ENCODE measurements around the gene CNTNAP2. TPM values are rescaled to one million over a fixed set of nuclear protein-coding genes. Genes with fewer than 3 reads are reported as not detected.

The CNTNAP2 gene
- total RNA-seq, 2 experiments from 2014 or later, result 0.19 to 0.22 TPM

DNA sequence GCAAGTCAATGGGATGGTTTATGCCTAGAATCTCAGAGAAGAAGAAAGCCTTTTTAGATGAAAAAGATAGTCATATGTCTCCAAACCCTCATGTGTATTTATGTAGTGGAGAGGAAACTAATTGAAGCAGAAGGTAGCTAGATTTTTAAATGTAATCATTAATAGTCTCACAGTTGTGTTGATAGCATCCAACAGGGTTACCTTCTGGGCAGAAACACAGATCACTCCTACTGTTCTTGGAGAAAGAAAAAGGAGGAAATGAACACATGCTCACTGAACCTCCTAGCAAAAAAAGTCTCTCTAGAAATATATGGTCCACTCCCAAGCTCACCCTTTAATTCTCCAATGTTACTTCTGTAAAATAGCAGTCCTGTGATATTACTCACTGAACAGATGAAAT lies 1696.7 kb downstream of the CNTNAP2 start:
- DNase-seq, result no peak
- H3K4me1 Mint-ChIP-seq, result no peaks in the 10 kb centered on the region
- H3K27me3 Mint-ChIP-seq, result no peaks in the 10 kb centered on the region
- no peaks in the 10 kb centered on the region for H3K36me3 Mint-ChIP-seq
- no peak overlapping the region for H3K4me3 Mint-ChIP-seq
- no peaks in the 10 kb centered on the region for H3K9me3 Mint-ChIP-seq
- H3K27ac Mint-ChIP-seq, result no peak overlapping the region

DNA sequence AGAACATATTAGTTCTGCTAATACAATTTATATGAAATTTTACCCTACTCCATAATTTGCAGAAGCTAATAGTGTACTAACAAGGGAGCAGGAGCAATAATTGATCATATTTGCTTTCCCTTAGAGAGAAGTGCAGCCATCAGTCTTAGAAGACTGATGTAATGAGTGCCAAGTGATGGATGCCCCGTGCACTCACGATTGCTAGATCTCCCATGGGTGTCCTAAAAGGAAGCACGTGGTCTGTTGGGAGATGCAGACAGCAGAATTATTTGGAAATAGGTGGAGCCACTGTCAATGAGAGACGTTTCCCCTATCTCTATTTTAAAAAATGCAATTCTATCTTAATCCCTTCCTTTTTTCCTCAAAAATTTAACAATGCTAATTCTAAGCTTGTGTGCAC lies 1701.7 kb downstream of the CNTNAP2 start:
- H3K27ac Mint-ChIP-seq, result no peak overlapping the region

DNA sequence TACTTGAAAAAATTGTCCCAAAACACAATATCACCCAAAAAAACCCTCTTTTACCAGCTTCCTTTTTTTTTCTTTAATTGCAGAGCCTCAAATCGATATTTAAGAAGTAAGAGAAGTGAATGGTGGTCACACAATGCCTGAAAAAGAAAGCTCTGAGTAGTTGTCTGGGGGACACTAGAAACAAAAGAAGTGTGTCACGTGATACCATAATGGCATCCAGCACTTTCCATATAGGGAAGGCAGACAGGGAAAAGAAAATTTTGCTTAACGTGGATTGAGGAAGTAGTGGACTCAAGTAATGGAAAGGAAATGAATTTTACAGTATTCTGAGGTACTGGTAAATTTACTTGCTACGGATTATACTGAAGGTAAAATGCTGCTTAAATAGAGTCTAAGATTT lies 1708.1 kb downstream of the CNTNAP2 start:
- H3K9me3 Mint-ChIP-seq, result no peaks in the 10 kb centered on the region
- H3K36me3 Mint-ChIP-seq, result no peaks in the 10 kb centered on the region
- H3K4me1 Mint-ChIP-seq, result no peaks in the 10 kb centered on the region
- no peak for DNase-seq
- no peak overlapping the region for H3K27ac Mint-ChIP-seq
- no peak overlapping the region for H3K4me3 Mint-ChIP-seq
- H3K27me3 Mint-ChIP-seq, result no peaks in the 10 kb centered on the region

More for the DNA sequence above, 1701.7 kb downstream of the CNTNAP2 start:
- DNase-seq, result no peak
- Mint-ChIP-seq H3K36me3 (no peaks in the 10 kb centered on the region), H3K4me3 (no peak overlapping the region), H3K4me1 (no peaks in the 10 kb centered on the region), H3K27me3 (no peaks in the 10 kb centered on the region), H3K9me3 (no peaks in the 10 kb centered on the region)

DNA sequence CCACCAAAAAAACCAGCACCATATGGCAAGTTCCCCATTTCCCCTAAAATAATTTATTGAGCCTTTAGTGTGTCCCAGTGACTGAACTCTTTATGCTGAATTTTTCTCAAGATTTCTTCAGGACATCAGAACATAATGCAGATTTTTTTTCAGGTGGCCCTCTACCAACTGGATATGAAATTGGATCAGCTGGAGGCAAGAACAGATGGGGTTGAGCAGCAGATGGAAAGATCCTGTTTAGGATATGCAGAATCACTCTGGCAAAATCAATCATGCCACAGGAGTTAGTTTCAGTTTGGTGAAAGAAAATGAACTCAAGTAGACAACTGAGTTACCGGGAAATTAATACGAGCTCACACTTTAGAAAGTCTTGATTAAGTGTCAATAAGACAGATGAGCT lies 1712.4 kb downstream of the CNTNAP2 start:
- no peaks in the 10 kb centered on the region for H3K27me3 Mint-ChIP-seq
- no peaks in the 10 kb centered on the region for H3K4me1 Mint-ChIP-seq
- DNase-seq, result no peak
- no peaks in the 10 kb centered on the region for H3K36me3 Mint-ChIP-seq
- no peak overlapping the region for H3K27ac Mint-ChIP-seq
- no peaks in the 10 kb centered on the region for H3K9me3 Mint-ChIP-seq
- H3K4me3 Mint-ChIP-seq, result no peak overlapping the region

DNA sequence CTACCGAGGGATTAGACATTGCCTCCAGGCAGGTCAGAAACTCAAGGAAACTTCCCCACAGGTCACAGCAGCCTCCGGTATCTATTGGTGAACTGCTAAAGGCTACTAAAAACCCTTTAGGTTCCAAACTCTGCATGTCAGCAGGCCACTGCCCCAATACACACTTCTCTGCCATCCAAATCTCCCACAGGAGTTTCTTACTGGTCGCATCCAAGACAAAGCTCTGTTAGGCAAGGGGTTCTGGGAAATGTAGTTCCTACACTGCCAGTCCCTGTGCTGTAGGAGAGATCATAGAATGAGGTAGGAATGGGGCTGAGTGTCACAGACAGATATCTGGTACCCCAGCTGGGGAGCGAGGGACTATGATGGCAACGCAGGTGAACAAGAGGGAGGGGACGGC lies 1717.0 kb downstream of the CNTNAP2 start:
- Mint-ChIP-seq H3K27ac (no peak overlapping the region), H3K4me1 (no peaks in the 10 kb centered on the region), H3K4me3 (no peak overlapping the region), H3K27me3 (no peaks in the 10 kb centered on the region), H3K36me3 (no peaks in the 10 kb centered on the region), H3K9me3 (peaks cover 9% of the 10 kb centered on the region)
- no peak for DNase-seq

DNA sequence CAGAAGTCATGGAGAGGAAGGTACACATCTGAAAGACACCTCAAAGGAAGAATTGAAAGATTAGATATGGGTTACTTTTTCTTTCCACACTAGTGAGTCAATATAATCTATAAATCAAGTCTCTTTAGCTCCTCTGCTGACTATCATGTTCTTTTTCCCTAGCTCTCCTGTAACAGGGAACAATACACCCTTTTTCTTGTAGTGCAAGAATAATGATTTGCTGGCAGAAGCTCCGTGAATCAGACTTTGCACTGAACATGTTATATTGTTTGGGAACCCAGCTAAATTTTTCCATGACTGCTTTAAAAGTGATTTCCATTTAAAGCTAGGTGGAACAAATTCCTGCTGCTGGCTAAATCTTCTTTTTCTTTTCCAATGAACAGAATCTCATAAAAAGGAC lies 1717.4 kb downstream of the CNTNAP2 start:
- H3K4me1 Mint-ChIP-seq, result no peaks in the 10 kb centered on the region
- no peak overlapping the region for H3K4me3 Mint-ChIP-seq
- no peaks in the 10 kb centered on the region for H3K27me3 Mint-ChIP-seq
- DNase-seq, result no peak
- no peaks in the 10 kb centered on the region for H3K36me3 Mint-ChIP-seq
- peaks cover 9% of the 10 kb centered on the region for H3K9me3 Mint-ChIP-seq
- H3K27ac Mint-ChIP-seq, result no peak overlapping the region

DNA sequence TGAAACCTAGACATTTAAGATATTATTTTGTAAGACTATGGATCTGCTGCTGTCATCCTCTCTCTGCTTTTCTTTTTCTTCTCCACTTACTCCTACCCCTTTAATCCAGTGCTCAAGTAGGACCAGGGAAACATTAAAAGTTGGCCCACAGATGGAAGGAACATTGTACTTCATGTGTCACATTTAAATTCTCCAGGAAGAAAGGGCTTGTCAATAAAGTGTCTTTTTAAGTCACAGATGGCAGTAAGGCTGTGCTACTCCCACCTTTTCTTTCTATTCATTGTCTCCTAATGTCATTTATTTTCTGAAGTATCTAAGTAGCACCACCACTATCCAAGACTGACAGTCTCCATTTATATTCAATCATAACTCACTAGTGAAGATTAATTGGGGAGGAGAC lies 1736.2 kb downstream of the CNTNAP2 start:
- H3K4me1 Mint-ChIP-seq, result no peaks in the 10 kb centered on the region
- DNase-seq, result no peak
- no peaks in the 10 kb centered on the region for H3K36me3 Mint-ChIP-seq
- H3K27me3 Mint-ChIP-seq, result no peaks in the 10 kb centered on the region
- H3K9me3 Mint-ChIP-seq, result peaks cover 6% of the 10 kb centered on the region
- H3K27ac Mint-ChIP-seq, result no peak overlapping the region
- no peak overlapping the region for H3K4me3 Mint-ChIP-seq

DNA sequence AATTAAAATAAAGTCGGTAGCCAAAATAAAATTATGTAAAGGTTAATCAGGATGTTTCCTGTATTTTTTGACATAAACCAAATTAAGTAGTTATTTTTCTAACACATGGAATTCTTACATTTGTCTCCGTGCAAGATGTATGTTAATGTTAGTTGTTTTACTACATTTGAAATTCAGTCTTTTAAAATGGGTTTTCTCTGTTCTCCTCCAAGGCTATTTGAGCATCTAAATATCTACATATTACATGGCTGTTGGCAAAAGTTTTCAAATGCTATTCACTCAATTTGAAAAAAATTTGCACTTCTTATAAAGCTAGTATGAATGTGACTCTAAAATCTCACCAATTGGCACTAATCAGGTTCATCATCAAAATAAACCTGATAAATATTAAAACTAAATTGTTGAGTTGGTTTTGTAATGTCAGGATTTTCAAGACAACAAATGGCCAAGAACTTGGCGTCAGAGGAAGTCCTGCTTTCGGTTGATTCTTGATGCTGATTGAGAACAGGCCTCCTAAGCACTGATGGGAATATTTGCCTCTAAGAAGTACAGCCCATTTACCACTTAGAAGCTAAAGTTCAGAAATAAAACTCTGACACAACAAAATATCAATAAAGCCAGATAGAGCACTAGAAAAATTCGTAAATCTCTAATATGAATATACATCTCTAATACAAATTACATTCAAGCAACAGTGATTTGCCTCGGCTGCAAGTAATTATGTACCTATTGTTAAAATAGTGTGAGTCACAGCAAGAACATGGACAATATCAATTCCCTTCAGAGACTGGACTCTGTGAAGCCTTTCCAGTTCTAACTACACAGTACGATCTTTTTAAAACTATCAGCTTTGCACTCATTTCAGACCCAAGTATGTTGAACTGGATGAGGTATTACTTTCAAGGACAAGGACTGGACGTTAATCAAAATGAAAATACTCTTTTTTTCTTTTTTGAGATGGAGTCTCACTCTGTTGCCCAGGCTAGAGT lies 1740.8 kb downstream of the CNTNAP2 start:
- Mint-ChIP-seq H3K9me3 (peaks cover 4% of the 10 kb centered on the region), H3K27ac (no peak overlapping the region), H3K36me3 (no peaks in the 10 kb centered on the region), H3K4me1 (no peaks in the 10 kb centered on the region), H3K27me3 (no peaks in the 10 kb centered on the region), H3K4me3 (no peak overlapping the region)
- DNase-seq, result no peak

DNA sequence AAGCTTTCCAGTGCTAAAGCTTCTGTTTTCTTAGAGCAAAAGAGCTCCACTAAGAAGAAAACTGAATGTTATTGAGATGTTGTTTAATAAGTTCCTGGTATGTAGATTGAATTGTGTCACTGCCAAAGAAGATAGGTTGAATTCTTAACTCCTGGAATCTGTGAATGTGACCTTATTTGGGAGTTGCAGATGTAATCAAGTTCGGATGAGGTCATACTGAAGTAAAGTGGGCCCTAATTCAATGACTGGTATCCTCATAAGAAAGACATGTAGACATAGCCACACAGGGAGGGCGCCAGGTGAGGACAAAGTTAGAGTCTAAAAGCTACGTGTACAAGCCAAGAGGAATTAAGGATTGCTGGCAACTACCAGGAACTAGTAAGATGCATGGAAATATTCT lies 1741.8 kb downstream of the CNTNAP2 start:
- Mint-ChIP-seq H3K4me1 (no peaks in the 10 kb centered on the region), H3K4me3 (no peak overlapping the region), H3K36me3 (no peaks in the 10 kb centered on the region), H3K9me3 (peaks cover 8% of the 10 kb centered on the region), H3K27me3 (no peaks in the 10 kb centered on the region), H3K27ac (no peak overlapping the region)
- DNase-seq, result no peak

DNA sequence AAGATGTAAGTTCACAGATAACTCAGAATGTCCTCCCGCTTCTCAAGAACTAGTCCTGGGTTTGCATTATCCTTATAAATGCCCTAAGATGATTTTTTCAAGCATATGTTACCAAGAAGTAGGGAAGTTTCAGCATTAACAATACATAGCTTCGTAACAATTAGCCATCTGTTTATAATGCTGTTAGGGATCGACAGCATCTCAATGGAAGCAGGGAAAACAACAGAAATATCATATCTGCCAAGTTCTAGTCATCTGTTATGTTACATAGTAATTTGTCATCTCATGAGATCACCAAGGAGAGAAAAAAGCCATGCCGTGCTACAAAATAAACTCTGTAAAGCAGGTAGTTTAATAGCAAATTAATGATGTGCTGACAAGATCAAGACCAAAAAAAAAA lies 1742.4 kb downstream of the CNTNAP2 start:
- H3K27me3 Mint-ChIP-seq, result no peaks in the 10 kb centered on the region
- no peaks in the 10 kb centered on the region for H3K36me3 Mint-ChIP-seq
- no peak overlapping the region for H3K27ac Mint-ChIP-seq
- no peak for DNase-seq
- H3K4me1 Mint-ChIP-seq, result no peaks in the 10 kb centered on the region
- no peak overlapping the region for H3K4me3 Mint-ChIP-seq
- peaks cover 8% of the 10 kb centered on the region for H3K9me3 Mint-ChIP-seq

DNA sequence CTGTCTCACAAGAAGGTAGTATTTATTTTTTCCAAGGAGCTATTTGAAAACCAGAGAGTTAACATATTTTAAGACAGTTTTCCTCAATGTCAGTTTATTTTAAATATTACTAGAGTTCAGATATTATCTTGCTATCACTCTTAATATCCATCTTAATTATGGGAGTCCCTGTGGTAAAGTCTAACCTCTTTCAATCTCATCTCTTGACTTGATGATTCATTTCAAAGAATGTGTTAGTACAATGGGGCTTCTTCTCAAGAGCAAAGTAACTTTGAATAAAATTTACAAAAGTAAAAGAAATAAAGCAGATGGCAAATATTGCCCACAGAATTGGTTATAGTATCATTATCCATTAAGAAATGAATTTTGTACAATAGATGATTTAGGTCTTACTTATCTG lies 1742.9 kb downstream of the CNTNAP2 start:
- H3K36me3 Mint-ChIP-seq, result no peaks in the 10 kb centered on the region
- no peak overlapping the region for H3K4me3 Mint-ChIP-seq
- H3K9me3 Mint-ChIP-seq, result peaks cover 8% of the 10 kb centered on the region
- no peaks in the 10 kb centered on the region for H3K27me3 Mint-ChIP-seq
- no peaks in the 10 kb centered on the region for H3K4me1 Mint-ChIP-seq
- no peak for DNase-seq
- H3K27ac Mint-ChIP-seq, result no peak overlapping the region

DNA sequence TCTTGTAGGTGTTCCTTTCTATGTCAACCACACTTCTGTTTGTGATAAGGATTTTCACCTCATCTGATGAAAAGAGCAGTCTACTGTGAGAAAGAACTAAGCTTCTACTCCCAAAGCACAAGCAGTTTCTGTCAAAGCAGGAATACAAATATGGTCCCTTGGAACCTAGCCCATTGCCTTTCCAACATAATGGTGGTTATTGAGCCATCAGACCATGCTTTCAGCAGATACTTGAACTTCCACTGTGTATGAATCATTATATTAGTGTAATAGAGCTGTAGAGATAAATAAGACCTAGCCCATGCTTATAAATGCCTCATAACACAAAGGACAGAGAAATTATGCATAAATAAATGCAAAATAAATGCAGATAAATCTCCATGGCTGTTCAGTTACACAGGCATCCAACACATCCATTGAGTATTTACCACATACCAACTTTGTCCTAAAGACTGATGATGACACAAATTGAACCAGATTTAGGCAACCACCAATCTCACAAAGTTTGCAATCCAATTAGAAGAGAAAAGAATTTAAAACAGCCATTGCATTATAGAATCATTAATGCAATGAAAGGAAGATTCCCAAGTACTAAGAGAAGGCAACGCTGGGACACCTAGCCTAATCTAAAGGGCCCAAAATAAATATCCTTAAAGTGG lies 1744.6 kb downstream of the CNTNAP2 start:
- Mint-ChIP-seq H3K4me3 (no peak overlapping the region), H3K36me3 (no peaks in the 10 kb centered on the region), H3K27ac (no peak overlapping the region), H3K27me3 (no peaks in the 10 kb centered on the region), H3K4me1 (no peaks in the 10 kb centered on the region), H3K9me3 (peaks cover 10% of the 10 kb centered on the region)
- no peak for DNase-seq

DNA sequence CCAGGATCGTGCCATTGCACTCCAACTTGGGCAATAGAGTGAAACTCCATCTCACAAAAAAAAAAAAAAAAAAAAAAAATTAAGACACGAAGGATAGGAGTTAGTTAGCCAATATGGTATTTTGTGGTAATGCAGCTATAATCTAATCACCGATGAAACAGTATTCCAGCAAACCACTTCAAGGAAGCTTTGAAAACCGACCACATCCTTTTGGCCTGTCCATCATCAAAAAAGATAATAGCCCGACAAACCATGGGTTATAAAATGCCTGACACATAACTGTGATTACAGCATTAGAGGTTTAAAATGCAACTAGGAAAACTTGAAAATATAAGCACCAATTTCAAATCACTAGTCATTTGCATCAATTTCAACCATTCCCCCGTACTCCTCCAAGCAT lies 1745.3 kb downstream of the CNTNAP2 start:
- H3K36me3 Mint-ChIP-seq, result no peaks in the 10 kb centered on the region
- no peak for DNase-seq
- H3K27ac Mint-ChIP-seq, result no peak overlapping the region
- no peaks in the 10 kb centered on the region for H3K4me1 Mint-ChIP-seq
- H3K9me3 Mint-ChIP-seq, result peaks cover 10% of the 10 kb centered on the region
- no peak overlapping the region for H3K4me3 Mint-ChIP-seq
- no peaks in the 10 kb centered on the region for H3K27me3 Mint-ChIP-seq

DNA sequence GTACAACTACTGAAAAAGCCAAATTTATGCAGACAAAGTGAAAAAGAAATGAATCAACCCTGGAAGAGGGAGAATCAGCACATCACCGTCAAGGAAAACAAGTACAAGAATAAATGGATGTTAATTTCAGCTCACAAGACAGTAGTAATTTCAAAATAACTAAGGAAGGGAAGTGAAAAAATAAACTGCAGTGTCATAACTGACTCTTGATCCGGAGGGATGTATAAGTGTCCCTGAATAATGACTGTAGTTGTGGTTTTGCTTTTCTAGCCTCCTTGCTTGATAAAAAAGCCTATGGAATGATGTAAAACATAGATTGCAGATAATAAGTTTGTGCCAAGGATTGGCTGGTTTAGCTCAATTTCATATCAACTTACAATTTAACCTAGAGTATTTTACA lies 1752.9 kb downstream of the CNTNAP2 start:
- Mint-ChIP-seq H3K27me3 (no peaks in the 10 kb centered on the region), H3K4me1 (no peaks in the 10 kb centered on the region), H3K27ac (no peak overlapping the region), H3K9me3 (peaks cover 5% of the 10 kb centered on the region), H3K4me3 (no peak overlapping the region), H3K36me3 (no peaks in the 10 kb centered on the region)
- no peak for DNase-seq

DNA sequence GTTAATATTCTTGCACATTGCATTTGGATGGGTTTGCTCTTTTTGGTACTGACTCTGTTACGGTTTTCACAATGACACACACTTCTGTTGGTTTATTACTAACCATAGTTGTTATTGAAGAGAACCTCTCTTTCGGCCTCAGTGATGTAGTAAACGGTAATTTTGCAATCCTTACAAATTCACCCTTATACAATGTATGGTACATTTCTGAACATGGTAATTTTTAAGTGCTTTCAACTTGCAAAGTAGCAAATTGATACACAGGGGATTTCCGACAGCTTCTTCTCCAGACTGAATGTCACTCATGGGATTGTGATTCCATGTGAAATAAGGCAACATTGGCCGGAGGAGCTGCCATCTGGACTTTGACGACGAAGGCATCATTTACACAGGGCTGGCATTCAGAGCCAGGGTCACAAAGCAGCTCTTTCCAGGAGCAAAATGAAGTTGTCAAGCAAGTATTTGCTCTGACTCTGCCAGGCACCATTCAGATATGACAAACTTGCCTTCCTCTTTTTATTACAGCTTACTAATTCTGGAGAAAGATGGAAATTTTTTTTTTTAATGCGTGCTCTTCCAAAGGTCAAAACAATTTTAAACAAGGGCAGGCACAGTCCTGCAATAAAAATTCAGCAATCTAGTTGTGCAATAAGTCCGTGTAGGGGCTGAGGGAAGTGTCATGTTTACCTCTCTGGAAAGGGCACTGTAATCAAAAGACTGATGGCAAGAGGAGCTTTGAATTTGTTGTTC lies 1762.5 kb downstream of the CNTNAP2 start:
- no peak overlapping the region for H3K4me3 Mint-ChIP-seq
- H3K27ac Mint-ChIP-seq, result no peak overlapping the region
- no peak for DNase-seq
- no peaks in the 10 kb centered on the region for H3K36me3 Mint-ChIP-seq
- H3K4me1 Mint-ChIP-seq, result no peaks in the 10 kb centered on the region
- no peaks in the 10 kb centered on the region for H3K9me3 Mint-ChIP-seq
- no peaks in the 10 kb centered on the region for H3K27me3 Mint-ChIP-seq

All from activated naive CD8-positive, alpha-beta T cell treated with anti-CD3 and anti-CD28 coated beads for 36 hours (primary cell).